Measurements from ENCODE around the gene RAI1. TPM values are rescaled to one million over a fixed set of nuclear protein-coding genes. Genes with fewer than 3 reads are reported as not detected.
A peak's percentile ranks its signal among the peaks of the same experiment; 100 is the strongest.

Gene RAI1
- polyA plus RNA-seq, 1 donor, result 17.8 TPM

DNA sequence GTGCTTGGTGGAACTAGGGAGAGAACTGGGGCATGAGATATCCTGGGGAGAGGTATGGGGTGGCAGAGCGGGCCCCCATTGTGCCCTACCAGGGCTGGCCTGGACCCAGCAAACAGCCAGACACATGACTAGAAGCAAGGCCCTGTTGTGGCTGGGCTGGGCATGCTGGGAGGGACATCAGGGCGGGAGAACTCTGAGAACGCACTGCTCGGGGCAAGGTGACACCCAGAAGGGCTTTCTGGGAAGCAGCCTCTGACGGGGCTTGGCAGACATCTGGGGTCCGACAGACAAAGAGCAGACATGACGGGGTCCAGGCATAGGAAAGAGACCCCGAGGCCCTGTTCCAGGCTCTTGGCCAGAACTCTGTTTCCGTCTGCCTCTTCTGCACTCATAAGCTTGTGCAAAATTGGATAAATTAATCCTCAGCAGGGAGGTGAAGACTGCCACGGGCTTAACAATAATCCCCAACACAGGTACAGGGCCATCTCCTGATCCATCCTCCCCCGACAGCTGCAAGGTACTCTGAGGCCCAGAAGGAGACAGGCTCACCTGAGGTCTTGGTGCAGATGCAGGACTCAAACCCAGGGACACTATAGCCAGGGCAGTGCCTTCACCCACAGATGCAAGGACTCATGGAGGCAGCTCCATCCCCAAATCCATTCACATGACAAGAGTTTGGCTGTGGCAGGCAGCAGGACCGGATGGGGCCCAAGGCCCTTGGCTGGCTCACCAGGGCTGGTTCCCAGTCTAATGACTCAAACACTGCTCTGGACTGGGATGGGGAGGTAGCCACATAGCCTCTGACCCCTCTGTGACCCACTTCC, 150.2 kb downstream of the RAI1 start:
- DNase-seq (ENCODE audit: low read depth), result no peak

DNA sequence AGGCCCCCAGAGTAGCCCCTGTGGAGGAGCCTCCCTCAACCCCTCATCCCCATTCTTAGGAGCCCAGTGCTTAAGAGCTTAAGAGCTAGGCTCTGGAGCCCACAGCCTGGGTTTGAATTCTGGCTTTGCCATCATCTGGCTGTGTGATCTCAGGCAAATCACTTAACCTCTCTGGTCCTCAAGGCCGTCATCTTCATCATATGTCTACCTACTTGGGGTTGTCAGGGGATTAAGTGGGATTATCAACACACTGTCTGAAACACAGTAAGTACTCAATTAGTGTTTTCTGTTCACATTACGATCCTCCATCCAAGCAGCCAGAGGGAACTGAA, 150.7 kb downstream of the RAI1 start:
- no peak for DNase-seq (ENCODE audit: low read depth)

DNA sequence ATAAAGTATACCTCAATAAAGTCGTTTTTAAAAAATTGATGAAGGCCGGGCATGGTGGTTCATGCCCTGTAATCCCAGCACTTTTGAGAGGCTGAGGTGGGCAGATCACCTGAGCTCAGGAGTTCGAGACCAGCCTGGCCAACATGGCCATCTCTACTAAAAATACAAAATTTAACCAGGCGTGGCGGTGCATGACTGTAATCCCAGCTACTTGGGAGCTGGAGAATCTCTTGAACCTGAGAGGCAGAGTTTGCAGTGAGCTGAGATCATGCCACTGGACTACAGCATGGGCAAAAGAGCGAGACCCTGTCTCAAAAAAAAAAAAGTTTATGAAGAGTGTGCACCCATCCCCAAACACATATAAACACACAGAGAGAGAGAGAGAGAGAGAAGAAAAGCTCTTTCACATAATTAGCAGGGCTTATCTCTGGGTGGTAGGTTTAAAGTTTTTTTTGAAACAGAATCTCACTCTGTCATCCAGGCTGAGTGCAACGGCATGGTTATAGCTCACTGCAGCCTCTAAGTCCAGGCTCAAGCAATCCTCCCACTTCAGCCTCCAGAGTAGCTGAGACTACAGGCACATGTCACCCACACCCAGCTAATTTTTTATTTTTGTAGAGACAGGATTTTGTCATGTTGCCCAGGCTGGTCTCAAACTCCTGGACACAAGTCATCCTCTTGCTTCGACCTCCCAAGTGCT, 152.6 kb downstream of the RAI1 start:
- DNase-seq (ENCODE audit: low read depth), result no peak

DNA sequence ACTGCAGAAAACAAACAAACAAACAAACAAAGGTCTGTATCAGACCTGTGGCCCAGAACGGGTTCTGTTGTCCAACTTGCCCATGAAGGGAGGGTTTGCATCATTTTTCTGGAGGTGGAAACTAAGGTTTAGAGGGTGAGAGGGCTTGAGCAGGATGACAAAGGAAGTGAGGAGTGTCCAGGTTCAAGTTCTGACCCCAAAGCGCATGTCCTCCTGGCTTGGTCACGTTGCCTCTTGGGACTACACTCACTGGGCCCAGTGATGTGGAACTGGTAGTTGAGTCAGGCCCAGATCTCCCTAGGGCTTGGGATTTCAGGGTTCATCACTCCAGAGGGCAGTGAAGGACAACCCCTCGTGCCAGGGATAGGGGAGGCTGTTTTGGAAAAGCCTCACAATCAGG, 153.7 kb downstream of the RAI1 start:
- no peak for DNase-seq (ENCODE audit: low read depth)

DNA sequence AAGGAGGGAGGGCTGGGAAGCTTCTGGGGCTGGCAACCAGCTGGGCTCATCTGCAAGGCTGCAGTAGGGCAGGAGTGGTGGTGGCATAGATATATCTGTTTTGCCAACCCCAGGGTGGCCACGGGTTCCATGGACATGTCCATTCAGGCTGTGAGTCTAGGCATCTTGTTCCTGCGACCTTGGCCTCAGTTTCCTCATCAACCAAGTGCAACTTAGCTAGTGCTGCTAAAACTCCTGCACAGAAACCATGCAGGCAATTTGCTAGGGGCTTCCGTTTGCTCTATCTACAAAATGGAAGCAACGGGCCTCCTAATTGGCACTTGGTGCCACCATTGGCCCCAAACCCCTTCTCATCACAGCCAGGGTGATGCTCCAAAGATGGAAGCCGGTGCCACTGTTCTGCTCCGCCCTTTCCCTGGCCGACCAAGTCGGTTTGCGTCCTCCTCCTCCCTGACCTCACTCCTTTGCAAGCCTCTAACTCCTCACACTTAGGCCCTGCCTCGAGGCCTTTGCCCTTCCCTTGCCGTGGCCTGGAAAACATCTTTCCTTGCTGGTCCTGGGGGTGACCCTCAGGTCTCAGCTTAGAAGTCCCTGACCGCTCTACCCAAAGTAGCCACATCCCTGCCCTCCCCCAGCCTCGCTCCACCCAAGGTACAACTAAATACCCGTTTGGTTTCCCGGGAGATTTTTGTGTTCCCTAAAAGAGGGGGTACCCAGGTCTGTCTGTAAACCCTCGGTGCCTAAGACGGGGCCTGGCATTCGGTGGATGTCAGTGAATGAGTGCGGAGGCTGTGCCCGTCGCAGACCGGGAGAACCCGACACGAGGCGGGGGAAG, 154.4 kb downstream of the RAI1 start:
- DNase-seq (ENCODE audit: low read depth), result no peak

DNA sequence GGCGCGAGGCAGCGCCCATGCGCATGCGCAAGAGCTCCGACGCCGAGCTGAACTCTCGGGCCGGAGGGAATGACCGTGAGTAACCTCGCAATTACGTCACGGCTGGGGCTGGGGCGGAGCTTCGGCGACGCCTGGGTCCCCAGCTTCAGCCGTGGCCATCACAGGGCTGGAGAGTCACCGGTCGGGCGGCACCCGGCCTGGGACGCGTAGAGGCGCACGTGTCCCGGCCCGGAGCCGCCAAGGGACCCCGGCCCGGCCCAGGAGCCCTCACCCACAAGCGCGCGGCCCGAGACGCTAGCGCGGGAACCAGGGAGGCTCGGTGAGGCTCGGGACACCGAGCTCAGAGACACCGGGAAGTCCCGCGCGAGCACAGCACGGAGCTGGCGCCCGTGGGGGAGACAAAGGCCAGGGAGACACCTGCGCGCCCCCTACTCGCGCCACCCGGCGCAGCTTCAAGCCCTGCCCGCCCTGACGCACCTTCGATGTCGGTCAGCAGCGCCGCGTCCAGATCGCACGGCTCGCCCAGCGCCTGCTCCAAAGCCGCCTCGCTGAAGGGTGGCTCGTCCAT, 155.1 kb downstream of the RAI1 start:
- DNase-seq (ENCODE audit: low read depth), result peak; percentile 94

DNA sequence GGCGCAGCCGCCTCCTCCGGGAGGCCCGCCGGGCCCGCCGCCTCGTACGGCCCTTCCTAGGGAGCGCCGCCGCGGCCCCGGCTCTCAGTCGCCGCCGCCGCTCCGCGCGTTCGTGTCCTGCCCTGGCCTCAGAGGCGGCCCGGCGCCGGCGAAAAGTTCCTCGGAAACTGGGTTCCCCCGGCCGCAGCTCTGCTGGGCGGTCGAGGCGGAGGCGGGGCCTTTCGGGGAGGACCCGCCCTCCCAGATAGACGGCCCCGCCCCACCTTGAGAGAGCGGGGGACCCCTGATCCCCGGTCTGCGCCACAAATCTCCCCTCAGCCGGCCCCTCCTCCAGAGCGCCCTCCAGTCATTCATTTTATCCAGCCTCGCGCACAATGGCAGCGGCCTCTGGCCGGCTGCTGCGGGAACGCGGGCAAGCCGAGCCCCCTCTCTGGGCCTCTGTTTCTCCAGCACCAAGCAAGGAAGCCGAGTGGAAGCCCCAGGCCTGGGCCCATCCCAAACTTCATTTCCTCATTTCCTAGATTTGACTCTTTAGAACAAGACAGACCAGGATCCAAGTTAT, 155.6 kb downstream of the RAI1 start, which contains the start of gene SREBF1:
TSS of gene SREBF1 (minus strand) at position 169 of the 562 bp plus-strand sequence. CDS start 169 bp downstream, outside the sequence.
- DNase-seq (ENCODE audit: low read depth), result no peak

DNA sequence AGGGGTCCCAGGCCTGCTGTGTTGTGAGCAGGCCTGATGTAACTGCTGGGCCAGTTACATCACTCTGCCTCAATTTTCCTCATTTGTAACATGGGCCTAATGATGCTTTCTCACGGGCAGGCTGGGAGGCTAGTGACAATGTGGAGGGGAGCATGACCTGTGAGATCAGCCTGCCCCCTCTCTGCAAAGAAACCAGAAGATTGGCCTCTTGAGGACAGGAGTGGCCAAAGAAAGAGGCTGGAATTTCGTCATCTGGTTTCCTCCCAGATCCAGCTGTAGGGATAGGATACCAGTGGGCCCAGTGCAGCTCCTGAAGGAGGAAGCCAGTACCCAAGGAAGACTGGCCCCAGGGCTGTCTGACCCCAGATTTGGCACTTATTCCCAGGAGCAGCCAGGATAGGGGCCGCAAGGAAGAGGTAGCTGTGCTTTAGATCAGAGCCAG, 156.1 kb downstream of the RAI1 start:
- peak; percentile 79 for DNase-seq (ENCODE audit: low read depth)

DNA sequence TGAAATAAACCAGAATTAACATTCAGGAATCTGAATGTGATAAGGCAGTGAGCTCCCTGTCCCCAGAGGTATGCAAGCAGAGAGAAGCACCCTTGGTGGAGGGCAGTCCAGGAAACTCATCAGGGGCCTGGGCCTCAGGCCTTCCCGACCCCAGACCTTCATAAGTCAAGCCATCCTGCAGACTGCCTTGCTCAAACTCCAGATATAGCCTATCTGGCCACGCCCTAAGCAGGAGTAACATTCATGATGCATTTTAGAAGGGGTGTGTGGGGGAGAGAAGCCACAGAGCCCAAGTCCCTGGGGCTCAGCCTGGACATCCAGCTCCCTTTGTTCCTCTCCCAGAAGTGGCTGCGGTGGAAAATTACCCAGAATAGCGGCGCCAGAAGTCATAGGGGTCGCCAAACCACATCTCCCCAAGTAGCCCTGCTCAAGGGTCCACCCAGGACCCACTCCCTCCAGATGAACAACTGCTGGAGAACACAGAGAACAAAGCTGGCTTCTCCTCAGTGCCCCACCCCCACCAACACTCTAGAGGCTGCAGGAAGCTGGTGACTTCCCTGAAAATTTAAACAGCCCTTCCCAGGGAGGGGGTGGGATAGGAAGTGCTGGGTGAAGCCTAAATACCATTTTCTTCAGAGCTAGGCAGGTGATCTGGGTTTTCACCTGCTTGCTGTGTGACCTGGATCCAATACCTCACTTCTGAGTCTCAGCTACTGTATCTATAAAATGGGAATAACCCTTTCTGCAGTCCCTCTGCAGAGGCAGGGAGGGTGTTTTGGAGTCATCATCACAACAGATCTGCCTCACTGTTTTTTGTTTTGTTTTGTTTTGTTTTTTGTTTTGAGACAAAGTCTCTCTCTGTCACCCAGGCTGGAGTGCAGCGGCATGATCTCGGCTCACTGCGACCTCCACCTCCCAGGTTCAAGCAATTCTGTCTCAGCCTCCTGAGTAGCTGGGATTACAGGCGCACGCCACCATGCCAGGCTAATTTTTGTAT, 157.0 kb downstream of the RAI1 start:
- no peak for DNase-seq (ENCODE audit: low read depth)

DNA sequence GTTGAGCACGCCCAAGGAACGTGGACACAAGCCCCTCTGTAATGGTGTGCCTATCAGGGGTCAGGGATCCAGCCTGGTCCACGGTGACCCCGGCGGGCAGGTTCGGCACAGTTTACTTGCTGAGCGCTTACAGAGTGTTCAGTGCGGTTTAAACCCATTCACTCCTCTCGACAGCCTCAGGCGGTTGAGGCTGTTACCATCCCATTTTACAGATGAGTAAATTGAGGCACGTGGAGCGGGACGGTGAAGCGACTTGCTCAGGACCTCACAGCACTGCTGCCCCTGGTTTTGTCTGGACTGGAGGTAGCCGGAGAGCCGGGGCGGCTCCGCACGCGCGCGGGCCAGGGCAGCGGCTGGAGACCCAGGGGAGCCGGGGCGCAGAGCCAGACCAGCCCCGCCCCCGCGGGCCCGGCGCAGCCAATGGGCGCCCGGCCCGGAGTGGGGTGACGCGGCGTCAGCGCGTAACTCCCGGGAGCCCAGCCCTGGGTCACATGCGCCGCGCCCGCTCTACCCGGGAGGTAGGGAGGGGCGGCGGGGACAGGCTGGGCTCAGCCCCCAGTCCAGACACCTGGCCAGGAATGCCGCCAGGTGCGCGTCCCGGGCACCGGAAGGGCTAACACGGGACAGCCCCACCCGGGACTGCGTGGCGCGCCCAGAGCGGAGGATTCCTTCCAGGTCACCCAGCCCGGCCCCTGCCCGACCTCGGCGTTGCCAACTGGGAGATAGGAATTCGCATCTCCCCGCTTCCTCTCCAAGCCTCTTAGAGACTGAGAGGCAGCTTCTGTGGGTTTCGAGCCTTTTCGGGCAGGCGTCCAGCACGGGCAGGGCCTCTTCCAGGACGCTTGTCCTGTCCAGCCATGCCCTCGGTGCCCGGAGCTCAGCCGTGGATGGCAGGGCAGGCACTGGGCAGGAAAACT, 158.8 kb downstream of the RAI1 start:
- no peak for DNase-seq (ENCODE audit: low read depth)

DNA sequence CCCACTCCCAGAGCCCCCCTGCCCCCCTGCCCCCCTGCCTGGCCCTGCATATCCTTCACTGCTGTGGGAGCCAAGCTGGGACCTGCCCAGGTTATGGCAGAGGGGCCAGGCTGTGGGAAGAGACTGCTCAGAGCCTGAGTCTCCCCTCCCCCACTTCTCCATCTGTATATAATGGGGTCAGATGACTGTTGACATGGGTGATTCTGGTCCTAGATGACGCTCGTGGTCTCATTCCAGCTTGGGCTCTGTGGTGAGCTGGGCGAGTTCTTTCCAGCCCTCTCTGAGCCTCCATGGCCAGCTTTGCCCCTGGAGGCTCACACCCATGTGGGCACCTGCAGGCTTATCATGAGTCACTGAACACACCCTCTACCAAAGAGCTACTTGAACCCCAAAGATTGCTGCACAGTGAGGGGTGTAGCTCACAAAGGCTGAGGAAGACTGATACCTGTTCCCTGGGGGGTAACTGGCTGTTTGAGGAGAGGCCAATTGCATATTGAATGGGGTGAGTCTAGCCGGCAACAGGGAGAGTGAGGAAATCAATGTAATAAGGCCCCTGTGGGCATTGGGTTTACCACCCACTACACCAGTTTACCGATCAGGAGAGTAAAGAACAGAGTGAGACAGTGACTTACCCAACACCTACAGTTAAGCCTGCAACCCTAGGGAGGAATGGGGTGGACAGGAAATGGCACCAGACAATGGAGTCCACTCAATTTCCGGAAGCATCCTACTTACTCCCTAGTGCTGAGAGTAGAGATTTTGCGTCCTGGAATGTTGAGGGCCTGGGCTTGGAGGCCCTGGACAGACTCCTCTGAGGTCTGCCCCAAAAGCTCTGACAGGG, 159.7 kb downstream of the RAI1 start:
- DNase-seq (ENCODE audit: low read depth), result no peak

DNA sequence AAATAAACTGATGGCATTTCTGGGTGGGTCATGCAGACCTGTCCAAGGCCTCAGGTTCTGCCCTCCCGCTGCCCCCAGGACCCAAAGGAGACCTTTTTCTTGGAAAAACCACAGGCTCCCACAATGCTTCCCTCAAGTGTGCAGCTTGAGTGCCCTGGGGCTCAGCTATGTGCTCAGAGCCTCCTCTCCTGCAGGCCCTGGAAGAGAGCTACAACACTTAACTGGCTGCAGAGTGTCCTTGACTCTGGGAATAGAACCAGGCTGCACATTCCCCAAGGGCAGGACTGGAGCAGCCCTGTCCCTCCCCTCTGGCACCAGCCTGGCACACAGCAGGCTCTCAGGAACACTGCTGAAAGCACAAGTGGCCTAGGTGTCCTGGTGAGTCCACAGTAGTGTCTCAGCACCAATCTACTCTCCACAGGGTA, 160.4 kb downstream of the RAI1 start:
- DNase-seq (ENCODE audit: low read depth), result no peak

DNA sequence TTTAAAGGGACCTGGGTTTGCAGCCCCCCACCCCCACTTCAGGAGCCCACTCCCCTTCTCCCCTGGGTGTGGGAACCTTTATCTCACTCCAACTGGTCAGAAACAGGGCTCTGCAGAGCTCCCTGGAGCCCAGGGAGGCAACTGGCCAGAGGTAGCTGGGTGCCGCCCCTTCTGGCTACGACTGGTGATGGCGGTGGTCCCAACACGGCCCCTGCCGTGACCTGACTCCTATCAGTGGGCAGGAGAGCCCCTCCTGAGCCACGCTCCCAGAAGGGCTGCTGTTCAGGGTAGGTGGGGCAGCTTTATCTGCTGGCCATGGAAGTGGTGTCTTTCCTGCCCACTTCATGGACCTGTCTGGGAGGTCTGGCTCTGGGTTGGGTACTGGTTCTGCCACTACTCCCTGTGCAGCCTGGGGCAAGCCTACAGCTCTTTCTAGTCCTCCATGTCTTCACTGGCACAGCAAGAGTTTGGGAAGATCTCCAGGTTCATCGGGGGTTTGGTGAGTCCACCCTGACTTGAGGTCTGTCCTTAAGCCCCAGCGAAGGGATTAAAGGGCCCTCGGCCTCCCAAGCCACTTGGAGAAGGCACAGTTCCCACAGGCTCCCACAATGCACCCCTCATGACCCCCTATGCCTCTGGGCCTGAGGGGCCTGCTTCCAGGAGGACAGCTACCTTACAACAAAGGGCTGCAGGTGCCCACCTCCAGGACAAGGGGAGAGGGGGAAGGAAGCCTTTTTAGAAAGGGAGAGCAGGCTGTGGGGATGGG, 161.0 kb downstream of the RAI1 start:
- DNase-seq (ENCODE audit: low read depth), result no peak

DNA sequence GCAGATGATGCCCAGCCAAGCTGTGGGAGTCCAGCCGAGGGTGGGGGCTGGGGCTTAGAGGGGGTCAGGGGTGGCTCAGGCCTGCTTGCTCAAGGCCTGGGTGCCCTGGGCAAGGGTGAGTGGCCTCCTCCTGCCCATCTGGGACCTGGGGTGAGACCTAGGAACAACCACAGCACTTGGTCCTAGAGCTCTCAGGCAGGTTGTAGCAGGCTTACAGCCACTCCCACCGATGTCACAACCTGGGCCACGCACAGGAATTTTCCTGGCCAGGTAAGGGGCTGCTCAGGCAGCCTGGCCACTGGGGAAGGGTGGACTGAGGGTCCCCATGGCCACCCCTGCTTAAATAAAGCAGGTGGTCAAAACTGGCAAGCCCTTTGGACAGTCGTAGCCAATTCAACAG, 161.8 kb downstream of the RAI1 start:
- no peak for DNase-seq (ENCODE audit: low read depth)

DNA sequence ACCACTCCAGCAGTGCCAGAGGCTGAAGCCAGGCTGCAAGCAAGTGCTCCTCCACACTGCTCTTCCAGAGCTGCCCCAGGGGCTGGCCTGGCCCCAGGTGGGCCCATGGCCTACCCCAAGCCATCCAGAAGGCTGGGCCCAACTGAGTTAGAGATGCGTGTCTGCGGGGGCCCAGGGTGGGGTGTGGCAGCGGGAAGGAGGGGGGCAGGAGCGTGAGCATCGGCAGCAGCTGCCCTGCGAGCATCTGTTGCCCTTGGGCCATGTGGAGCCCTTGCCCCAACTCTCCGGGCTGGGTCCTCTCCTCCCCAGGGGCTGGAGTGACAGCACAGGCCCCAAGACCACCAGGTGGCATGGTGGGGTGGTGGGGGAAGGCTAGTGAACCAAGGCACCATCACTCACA, 162.8 kb downstream of the RAI1 start:
- no peak for DNase-seq (ENCODE audit: low read depth)

DNA sequence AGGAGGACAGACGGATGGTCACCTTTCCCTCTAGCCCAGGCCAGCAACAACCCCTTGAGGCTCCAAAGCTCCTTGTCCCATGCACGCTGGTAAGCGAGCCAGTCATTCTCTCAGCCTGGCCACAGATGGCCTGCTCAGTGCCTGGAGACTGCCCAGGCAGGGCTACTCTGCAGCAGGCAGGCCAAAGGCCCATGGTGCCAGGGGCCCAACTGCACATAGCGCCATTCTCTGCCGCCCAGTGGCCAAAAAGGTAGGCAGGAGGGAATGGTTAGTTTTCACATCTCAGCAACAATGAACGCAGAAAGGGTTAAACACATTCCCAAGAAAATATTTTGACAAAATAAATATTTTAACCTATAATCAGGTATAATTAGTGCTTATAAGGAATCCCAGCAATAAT, 163.2 kb downstream of the RAI1 start:
- no peak for DNase-seq (ENCODE audit: low read depth)

DNA sequence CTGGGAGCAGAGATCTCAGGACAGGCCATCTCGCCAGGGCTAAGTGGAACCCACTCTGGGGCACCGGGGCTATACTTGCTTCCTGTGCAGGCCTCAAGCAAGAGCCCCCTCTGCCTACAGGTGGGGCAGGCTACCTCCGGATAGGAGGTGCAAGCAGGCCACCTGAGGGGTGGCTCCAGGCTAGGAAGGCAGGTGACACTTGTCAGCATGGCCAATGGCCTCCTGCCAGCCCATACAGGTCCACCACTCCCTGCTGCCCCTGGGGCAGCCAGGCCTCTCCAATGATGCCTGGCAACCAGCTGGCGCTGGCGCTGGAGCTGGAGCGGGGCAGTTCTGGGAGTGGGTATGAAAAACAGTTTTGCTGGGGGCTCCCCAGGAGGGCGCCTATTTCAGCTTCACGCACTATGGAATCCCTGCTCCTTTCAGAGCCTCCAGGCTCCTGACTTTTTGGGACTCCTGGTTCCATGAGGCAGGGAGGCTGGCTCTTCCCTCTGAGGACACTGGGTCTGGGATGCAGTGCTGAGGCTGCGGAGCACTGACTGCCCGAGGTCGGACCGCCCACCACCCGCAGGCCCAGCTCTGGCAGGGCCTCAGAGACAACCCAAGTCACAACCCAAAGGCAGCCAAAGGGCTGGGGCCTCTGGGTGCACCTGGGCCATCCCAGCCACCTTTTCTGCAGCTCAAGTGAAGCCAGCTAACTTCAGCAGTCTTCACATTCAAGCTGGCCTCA, 164.0 kb downstream of the RAI1 start:
- no peak for DNase-seq (ENCODE audit: low read depth)
